ENCODE measurements around the gene BCAS3. TPM values are rescaled to one million over a fixed set of nuclear protein-coding genes. Genes with fewer than 3 reads are reported as not detected.

The BCAS3 gene
- total RNA-seq, 1 donor from 2014 or later: 38.1 TPM

DNA sequence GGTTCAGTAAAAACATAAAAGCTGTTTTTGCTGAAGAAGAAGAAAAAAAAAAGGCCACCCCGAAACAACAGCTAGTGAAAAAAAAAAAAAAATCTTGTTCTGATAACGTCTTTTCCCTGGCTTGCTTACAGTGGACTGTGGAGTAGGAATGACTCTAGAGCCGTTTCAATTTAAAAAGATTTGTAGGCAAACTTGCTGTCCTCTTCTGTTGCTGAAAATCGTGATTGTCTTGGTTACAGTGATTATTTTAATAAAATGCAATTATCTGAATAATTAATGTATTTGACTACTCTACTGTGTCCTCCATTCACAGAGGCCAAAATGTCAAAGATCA, 531.4 kb downstream of the BCAS3 start:
- no peaks in the 10 kb centered on the region for H3K27me3 Mint-ChIP-seq (ENCODE audit: unreplicated experiment)
- no peak for DNase-seq (ENCODE audit: low spot score)
- H3K4me3 Mint-ChIP-seq (ENCODE audit: unreplicated experiment): no peak overlapping the region
- no peak overlapping the region for H3K27ac Mint-ChIP-seq (ENCODE audit: unreplicated experiment)
- TF ChIP-seq, protein P1, sequence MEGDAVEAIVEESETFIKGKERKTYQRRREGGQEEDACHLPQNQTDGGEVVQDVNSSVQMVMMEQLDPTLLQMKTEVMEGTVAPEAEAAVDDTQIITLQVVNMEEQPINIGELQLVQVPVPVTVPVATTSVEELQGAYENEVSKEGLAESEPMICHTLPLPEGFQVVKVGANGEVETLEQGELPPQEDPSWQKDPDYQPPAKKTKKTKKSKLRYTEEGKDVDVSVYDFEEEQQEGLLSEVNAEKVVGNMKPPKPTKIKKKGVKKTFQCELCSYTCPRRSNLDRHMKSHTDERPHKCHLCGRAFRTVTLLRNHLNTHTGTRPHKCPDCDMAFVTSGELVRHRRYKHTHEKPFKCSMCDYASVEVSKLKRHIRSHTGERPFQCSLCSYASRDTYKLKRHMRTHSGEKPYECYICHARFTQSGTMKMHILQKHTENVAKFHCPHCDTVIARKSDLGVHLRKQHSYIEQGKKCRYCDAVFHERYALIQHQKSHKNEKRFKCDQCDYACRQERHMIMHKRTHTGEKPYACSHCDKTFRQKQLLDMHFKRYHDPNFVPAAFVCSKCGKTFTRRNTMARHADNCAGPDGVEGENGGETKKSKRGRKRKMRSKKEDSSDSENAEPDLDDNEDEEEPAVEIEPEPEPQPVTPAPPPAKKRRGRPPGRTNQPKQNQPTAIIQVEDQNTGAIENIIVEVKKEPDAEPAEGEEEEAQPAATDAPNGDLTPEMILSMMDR (IDR thresholded peaks at IDR 0.05; ENCODE audit: unreplicated experiment): no peak
- H3K4me1 Mint-ChIP-seq (ENCODE audit: unreplicated experiment): peaks cover 20% of the 10 kb centered on the region
- no peaks in the 10 kb centered on the region for H3K9me3 Mint-ChIP-seq (ENCODE audit: unreplicated experiment)
- H3K36me3 Mint-ChIP-seq (ENCODE audit: low read depth, unreplicated experiment): no peaks in the 10 kb centered on the region

DNA sequence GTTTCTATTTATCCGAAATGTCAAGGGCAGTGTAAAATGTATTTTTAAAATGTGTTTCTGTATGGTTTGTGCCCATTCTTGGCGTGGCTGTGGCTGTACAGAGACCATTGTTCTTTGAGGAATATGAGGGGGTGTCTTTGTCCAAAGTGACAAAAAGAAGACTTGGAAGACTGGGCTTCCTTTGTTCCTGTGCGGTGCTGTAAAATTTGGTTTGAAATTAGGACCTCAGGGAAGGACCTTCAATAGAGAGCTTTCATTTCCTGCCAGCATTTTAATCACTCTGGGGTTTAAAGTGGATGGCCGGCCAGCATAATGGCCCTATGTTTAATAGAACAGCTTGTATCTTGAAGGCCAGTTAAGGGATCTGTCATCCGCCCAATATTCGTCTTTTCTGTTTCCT, 531.9 kb downstream of the BCAS3 start:
- Mint-ChIP-seq H3K9me3 (ENCODE audit: unreplicated experiment) (no peaks in the 10 kb centered on the region), H3K4me3 (ENCODE audit: unreplicated experiment) (no peak overlapping the region), H3K27me3 (ENCODE audit: unreplicated experiment) (no peaks in the 10 kb centered on the region), H3K4me1 (ENCODE audit: unreplicated experiment) (peaks cover 20% of the 10 kb centered on the region), H3K27ac (ENCODE audit: unreplicated experiment) (no peak overlapping the region), H3K36me3 (ENCODE audit: low read depth, unreplicated experiment) (no peaks in the 10 kb centered on the region)
- TF ChIP-seq, protein P1 (IDR thresholded peaks at IDR 0.05; ENCODE audit: unreplicated experiment): no peak
- no peak for DNase-seq (ENCODE audit: low spot score)

DNA sequence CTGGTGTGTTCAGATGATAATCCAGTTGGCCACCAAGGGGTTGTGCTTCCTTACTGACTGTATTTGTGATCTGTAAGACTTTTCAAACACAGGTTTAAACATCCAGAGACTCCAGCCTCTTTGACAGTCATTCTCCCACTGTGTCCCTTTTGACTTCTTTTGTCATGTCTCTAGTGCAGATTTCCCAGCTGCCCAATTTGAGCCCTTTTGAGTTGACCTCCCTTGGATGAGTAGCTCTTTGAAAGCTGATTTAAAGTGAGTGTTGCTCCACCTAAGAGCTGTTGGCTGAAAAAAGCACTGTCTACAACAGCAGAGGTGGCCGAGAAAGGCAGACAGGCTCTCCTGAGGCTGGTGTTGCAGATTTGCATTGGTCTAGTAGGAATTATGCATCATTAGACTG, 533.6 kb downstream of the BCAS3 start:
- Mint-ChIP-seq H3K27ac (ENCODE audit: unreplicated experiment) (no peak overlapping the region), H3K4me1 (ENCODE audit: unreplicated experiment) (peaks cover 20% of the 10 kb centered on the region), H3K4me3 (ENCODE audit: unreplicated experiment) (no peak overlapping the region), H3K27me3 (ENCODE audit: unreplicated experiment) (no peaks in the 10 kb centered on the region), H3K9me3 (ENCODE audit: unreplicated experiment) (no peaks in the 10 kb centered on the region), H3K36me3 (ENCODE audit: low read depth, unreplicated experiment) (no peaks in the 10 kb centered on the region)
- TF ChIP-seq, protein P1 (IDR thresholded peaks at IDR 0.05; ENCODE audit: unreplicated experiment): no peak
- no peak for DNase-seq (ENCODE audit: low spot score)

DNA sequence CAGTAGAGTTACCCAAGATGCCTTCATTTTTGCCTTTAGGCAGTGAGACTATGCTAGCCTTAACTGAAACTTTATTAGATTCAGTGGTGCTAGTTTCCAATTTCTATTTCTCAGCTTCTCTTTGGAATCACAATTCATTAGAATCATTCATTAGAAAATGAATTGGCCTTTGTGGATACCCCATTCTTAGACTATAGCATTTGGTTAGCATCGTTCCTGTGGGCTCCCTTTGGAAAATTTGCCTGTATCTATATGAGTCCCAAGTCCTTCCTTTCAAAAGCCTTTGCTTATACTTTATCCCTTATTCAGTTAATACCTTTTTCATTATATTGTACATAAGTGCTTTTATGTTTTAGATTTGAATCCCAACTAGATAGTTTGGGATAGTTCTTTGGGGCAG, 535.0 kb downstream of the BCAS3 start:
- TF ChIP-seq, protein P1 (IDR thresholded peaks at IDR 0.05; ENCODE audit: unreplicated experiment): no peak
- no peaks in the 10 kb centered on the region for H3K9me3 Mint-ChIP-seq (ENCODE audit: unreplicated experiment)
- H3K27ac Mint-ChIP-seq (ENCODE audit: unreplicated experiment): no peak overlapping the region
- no peaks in the 10 kb centered on the region for H3K36me3 Mint-ChIP-seq (ENCODE audit: low read depth, unreplicated experiment)
- no peak for DNase-seq (ENCODE audit: low spot score)
- H3K4me1 Mint-ChIP-seq (ENCODE audit: unreplicated experiment): peaks cover 20% of the 10 kb centered on the region
- no peak overlapping the region for H3K4me3 Mint-ChIP-seq (ENCODE audit: unreplicated experiment)
- H3K27me3 Mint-ChIP-seq (ENCODE audit: unreplicated experiment): no peaks in the 10 kb centered on the region

DNA sequence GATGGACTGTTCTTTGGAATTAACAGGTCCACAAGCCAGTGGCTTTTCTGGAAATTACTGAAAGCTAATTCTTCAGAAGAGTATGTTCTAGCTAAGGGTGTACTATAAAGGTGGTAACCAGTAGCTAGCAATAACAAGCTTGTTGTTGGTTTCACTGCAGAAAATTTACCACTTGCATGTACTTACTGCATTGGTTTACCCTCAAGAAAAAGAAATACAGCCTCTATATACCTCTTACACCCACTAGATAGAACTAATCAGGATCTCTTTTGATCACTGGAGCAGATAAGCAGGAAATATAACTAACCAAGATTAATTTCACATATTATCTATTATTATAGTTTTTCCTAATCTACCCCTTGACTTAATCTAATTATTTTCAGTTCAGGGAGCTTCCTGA, 537.1 kb downstream of the BCAS3 start:
- Mint-ChIP-seq H3K36me3 (ENCODE audit: low read depth, unreplicated experiment) (no peaks in the 10 kb centered on the region), H3K27me3 (ENCODE audit: unreplicated experiment) (peaks cover 2% of the 10 kb centered on the region), H3K4me1 (ENCODE audit: unreplicated experiment) (peaks cover 19% of the 10 kb centered on the region), H3K9me3 (ENCODE audit: unreplicated experiment) (no peaks in the 10 kb centered on the region), H3K4me3 (ENCODE audit: unreplicated experiment) (no peak overlapping the region), H3K27ac (ENCODE audit: unreplicated experiment) (no peak overlapping the region)
- TF ChIP-seq, protein P1 (IDR thresholded peaks at IDR 0.05; ENCODE audit: unreplicated experiment): no peak
- no peak for DNase-seq (ENCODE audit: low spot score)
